Measurements from ENCODE around the gene SDK2. TPM values are rescaled to one million over a fixed set of nuclear protein-coding genes. Genes with fewer than 3 reads are reported as not detected.

Gene SDK2
- total and polyA plus RNA-seq, 9 of the 15 experiments (the other 6 are each of a cell fraction or from before 2014, with no cell fraction given) = 0.04 TPM; not detected in 8

DNA sequence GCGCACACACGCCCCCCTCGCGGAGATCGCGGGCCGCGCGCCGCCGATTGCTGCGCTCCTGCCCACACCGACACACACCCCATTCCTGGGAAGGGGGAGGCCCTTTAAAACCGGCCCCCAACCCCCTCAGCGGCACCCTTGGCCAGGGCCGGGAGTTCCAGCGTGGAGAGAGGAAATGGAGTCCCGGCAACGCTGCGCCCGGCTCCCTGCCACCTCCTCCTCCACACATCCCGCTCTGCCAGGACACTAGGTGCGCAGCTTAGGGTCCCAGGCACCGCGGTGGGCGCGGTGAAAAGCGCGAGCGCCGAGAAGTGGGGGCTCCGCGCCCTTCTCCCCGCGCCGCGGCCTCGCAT lies 332.8 kb downstream of the SDK2 start (continued):
- TF ChIP-seq FOXA1 (IDR thresholded peaks at IDR 0.05; ENCODE audit: borderline replicate concordance) (no peak), ZC3H4 (CRISPR knock-in tag; IDR thresholded peaks at IDR 0.05; ENCODE audit: borderline replicate concordance) (no peak), ZNF431 (CRISPR knock-in tag; IDR thresholded peaks at IDR 0.05) (0 out of 2 replicates have a peak, but pooled peaks have one; percentile 4), KLF13 (tag; IDR thresholded peaks at IDR 0.05; ENCODE audit: borderline replicate concordance, low read depth) (no peak; the same call in 1 of the 2 replicates), TRIM24 (IDR thresholded peaks at IDR 0.05) (no peak), ZNF143 (CRISPR knock-in tag; IDR thresholded peaks at IDR 0.05) (no peak), ARHGAP35 (IDR thresholded peaks at IDR 0.05; ENCODE audit: partially characterized antibody) (no peak)
- TF ChIP-seq, protein P1, sequence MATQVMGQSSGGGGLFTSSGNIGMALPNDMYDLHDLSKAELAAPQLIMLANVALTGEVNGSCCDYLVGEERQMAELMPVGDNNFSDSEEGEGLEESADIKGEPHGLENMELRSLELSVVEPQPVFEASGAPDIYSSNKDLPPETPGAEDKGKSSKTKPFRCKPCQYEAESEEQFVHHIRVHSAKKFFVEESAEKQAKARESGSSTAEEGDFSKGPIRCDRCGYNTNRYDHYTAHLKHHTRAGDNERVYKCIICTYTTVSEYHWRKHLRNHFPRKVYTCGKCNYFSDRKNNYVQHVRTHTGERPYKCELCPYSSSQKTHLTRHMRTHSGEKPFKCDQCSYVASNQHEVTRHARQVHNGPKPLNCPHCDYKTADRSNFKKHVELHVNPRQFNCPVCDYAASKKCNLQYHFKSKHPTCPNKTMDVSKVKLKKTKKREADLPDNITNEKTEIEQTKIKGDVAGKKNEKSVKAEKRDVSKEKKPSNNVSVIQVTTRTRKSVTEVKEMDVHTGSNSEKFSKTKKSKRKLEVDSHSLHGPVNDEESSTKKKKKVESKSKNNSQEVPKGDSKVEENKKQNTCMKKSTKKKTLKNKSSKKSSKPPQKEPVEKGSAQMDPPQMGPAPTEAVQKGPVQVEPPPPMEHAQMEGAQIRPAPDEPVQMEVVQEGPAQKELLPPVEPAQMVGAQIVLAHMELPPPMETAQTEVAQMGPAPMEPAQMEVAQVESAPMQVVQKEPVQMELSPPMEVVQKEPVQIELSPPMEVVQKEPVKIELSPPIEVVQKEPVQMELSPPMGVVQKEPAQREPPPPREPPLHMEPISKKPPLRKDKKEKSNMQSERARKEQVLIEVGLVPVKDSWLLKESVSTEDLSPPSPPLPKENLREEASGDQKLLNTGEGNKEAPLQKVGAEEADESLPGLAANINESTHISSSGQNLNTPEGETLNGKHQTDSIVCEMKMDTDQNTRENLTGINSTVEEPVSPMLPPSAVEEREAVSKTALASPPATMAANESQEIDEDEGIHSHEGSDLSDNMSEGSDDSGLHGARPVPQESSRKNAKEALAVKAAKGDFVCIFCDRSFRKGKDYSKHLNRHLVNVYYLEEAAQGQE (IDR thresholded peaks at IDR 0.05; ENCODE audit: borderline replicate concordance) = no peak
- TF ChIP-seq, protein P1 (CRISPR knock-in tag; IDR thresholded peaks at IDR 0.05; ENCODE audit: low read depth) = 0 out of 2 replicates have a peak, but pooled peaks have one; percentile 46
- TF ChIP-seq, protein P2, sequence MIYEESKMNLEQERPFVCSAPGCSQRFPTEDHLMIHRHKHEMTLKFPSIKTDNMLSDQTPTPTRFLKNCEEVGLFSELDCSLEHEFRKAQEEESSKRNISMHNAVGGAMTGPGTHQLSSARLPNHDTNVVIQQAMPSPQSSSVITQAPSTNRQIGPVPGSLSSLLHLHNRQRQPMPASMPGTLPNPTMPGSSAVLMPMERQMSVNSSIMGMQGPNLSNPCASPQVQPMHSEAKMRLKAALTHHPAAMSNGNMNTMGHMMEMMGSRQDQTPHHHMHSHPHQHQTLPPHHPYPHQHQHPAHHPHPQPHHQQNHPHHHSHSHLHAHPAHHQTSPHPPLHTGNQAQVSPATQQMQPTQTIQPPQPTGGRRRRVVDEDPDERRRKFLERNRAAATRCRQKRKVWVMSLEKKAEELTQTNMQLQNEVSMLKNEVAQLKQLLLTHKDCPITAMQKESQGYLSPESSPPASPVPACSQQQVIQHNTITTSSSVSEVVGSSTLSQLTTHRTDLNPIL (CRISPR knock-in tag; IDR thresholded peaks at IDR 0.05) = no peak
- TF ChIP-seq, protein P3, sequence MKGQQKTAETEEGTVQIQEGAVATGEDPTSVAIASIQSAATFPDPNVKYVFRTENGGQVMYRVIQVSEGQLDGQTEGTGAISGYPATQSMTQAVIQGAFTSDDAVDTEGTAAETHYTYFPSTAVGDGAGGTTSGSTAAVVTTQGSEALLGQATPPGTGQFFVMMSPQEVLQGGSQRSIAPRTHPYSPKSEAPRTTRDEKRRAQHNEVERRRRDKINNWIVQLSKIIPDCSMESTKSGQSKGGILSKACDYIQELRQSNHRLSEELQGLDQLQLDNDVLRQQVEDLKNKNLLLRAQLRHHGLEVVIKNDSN (CRISPR knock-in tag; IDR thresholded peaks at IDR 0.05) = no peak
- TF ChIP-seq, protein P4, sequence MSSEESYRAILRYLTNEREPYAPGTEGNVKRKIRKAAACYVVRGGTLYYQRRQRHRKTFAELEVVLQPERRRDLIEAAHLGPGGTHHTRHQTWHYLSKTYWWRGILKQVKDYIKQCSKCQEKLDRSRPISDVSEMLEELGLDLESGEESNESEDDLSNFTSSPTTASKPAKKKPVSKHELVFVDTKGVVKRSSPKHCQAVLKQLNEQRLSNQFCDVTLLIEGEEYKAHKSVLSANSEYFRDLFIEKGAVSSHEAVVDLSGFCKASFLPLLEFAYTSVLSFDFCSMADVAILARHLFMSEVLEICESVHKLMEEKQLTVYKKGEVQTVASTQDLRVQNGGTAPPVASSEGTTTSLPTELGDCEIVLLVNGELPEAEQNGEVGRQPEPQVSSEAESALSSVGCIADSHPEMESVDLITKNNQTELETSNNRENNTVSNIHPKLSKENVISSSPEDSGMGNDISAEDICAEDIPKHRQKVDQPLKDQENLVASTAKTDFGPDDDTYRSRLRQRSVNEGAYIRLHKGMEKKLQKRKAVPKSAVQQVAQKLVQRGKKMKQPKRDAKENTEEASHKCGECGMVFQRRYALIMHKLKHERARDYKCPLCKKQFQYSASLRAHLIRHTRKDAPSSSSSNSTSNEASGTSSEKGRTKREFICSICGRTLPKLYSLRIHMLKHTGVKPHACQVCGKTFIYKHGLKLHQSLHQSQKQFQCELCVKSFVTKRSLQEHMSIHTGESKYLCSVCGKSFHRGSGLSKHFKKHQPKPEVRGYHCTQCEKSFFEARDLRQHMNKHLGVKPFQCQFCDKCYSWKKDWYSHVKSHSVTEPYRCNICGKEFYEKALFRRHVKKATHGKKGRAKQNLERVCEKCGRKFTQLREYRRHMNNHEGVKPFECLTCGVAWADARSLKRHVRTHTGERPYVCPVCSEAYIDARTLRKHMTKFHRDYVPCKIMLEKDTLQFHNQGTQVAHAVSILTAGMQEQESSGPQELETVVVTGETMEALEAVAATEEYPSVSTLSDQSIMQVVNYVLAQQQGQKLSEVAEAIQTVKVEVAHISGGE (CRISPR knock-in tag; IDR thresholded peaks at IDR 0.05) = no peak
- TF ChIP-seq, protein P5, sequence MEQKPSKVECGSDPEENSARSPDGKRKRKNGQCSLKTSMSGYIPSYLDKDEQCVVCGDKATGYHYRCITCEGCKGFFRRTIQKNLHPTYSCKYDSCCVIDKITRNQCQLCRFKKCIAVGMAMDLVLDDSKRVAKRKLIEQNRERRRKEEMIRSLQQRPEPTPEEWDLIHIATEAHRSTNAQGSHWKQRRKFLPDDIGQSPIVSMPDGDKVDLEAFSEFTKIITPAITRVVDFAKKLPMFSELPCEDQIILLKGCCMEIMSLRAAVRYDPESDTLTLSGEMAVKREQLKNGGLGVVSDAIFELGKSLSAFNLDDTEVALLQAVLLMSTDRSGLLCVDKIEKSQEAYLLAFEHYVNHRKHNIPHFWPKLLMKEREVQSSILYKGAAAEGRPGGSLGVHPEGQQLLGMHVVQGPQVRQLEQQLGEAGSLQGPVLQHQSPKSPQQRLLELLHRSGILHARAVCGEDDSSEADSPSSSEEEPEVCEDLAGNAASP (IDR thresholded peaks at IDR 0.05) = no peak

All from K562 (cell line).